ENCODE data around the gene CD163L1.
A peak's percentile ranks its signal among the peaks of the same experiment; 100 is the strongest.
"Not testable (repeated sequence)": the region's sequence is repeated elsewhere in the genome, so short reads cannot be mapped to it uniquely, and the experiment has no call there.

The CD163L1 gene
- total RNA-seq: 0.17 to 0.36 reads per million in 2 experiments

DNA sequence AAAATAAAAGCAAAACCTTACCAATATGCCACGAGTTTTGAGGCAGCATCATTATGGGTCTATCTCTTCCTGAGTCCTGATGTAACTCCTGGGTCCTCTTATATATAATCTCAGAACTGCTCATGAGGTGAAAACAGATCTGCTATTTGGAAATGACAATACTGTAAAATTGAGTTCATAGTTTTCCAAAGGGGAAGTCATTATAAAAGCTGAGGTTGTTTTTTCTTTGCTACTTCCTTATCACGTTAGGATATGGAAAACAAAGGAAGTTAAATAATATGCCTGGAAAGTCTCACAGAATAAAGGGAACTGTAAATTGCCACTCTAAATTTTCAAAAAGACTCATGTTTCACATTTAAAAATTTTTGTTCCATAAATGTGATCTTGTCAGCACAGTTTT, at the start of gene CD163L1:
CD163L1 (minus strand) TSS at position 78 of the 400 bp plus-strand sequence; CDS start at position 52, 26 bp downstream.
- no peak for DNase-seq (ENCODE audit: low read depth)

DNA sequence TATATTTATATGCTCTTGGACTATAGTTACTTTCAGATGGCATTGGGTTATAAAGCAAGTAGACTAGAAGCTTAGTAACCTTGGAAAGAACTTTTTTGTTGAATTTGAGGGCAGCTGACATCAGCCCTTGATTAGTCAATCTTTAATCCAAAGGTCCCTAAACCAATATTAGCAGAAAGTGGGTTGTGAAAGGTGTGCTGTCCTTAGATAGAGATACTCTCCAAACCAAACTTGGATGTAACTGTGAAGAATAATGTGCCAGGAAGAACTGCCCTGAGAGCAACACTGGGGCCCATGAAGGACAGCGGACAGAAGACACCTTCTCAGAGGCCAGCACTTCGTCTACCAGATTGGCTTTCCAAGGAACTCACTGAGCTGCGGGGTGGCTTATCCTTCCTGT, 49.1 kb upstream of the CD163L1 start:
- DNase-seq (ENCODE audit: low read depth): no peak

DNA sequence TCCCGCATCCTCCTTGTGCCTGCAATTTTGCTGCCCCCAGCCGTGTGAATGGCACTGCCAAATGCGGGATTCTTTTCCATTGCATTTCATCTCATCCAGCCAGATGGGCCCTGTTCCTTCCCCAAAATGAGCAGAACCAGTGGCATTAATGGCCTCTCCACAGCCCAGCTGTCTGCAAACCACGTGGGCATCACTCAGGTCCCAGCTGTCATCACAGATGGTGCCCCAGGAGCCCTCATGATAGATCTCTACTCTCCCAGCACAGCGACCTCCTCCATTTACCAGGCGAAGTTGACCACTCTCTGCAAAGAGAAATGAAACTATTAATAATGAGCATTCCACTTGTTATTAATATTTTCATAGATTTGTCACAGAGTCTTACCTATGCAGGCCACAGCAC, 42.6 kb upstream of the CD163L1 start:
- no peak for DNase-seq (ENCODE audit: low read depth)

DNA sequence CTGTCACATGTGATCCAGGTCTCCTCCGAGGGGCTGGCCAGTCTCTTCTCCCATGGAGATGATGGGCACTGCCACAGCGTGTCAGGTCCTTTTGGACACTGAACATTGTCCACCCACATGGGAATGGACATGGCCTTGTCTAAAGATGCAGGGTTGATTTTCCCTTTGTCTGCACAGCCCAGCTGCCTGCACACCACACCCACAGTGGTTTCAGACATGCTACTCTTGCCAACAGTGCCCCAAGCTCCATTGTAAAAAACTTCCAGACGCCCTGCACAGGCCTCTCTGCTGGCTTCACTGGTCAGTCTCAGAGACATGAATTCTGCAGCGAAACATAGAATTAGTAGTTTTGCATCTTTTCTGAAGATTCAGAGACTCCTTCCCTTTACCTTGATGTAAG, 41.1 kb upstream of the CD163L1 start:
- DNase-seq (ENCODE audit: low read depth): no peak

DNA sequence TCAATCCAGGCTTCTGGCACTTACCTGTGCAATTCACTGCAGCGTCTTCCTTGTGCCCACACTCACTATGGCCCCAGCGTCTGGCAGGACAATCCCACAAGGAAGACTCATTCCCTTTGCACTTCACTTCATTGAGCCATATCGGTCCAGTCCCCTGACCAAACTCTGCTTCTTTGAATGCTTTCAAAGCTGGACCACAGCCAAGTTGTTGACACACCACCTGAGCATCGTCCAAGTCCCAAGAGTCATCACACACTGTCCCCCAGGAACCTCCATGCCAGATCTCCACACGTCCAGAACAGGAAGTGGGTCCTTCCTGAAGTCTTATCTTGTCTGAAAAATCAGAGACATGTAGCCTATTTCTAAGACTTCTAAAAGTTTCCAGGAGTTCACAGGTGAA, 39.4 kb upstream of the CD163L1 start:
- no peak for DNase-seq (ENCODE audit: low read depth)

DNA sequence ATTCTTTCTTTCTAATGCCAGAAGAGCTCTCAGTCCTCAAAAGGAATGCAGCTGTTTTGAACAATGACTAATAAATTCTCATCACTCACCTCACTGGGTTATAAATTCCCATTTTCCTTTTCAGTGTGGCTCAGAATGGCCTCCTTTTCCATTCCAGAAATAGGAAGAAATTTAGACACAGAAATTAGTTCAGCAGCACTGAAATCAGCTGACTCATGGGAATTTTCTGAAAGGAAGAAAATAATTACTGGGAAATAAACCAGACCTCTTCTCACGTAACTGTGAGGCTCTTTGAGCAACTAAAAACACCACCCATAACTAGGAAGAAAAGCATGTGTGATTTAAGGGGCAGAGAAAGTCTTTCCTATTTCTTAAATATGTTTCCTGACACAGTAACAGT, 35.8 kb upstream of the CD163L1 start:
- DNase-seq (ENCODE audit: low read depth): no peak

DNA sequence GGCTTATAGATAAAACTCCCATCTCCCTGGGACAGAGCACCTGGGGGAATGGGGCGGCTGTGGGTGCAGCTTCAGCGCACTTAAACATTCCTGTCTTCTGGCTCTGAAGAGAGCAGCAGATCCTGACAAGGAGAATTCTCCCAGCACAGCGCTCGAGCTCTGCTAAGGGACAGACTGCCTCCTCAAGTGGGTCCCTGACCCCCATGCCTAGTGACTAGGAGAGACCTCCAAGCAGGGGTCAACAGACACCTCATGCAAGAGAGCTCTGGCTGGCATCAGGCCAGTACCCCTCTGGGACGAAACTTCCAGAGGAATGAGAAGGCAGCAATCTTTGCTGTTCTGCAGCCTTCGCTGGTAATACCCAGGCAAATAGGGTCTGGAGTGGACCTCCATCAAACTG, 28.1 kb upstream of the CD163L1 start:
- no peak for DNase-seq (ENCODE audit: low read depth)

DNA sequence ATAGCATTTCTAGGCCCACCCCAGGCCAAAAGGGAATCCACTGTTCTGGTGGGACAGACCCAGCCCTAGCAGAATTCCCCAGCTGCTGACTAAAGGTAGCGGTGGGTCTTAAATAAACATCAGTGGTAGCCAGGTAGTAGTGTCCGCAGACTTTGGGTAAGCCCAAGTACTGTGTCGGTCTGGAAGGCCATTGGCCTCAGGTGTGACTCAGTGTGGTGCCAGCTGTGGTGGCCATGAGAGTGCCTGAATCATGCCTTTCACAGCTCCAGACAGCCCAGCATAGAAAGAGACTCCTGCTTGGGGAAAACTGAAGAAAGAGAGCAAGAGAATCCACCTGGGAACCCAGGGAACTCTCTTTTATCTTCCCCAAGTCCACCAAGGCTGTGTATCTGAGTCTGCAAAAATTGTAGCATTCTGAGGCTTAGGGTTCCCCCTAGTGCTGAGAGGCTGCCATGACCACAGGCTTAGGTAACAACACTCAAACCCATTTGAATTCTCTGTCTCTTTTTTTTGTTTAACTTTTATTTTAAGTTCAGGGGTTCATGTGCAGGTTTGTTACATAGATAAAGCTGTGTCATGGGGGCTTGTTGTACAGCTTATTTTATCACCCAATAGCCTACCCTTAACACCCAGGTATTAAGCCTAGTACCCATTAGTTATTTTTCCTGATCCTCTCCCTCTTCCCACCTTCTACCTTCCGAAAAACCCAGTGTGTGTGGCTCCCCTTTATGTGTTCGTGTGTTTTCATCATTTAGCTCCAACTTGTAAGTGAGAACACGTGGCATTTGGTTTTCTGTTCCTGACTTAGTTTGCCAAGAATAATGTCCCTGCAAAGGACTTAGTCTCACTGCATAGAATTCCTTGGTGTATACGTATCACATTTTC, 16.7 kb upstream of the CD163L1 start:
- peak; percentile 14 for DNase-seq (ENCODE audit: low read depth)

DNA sequence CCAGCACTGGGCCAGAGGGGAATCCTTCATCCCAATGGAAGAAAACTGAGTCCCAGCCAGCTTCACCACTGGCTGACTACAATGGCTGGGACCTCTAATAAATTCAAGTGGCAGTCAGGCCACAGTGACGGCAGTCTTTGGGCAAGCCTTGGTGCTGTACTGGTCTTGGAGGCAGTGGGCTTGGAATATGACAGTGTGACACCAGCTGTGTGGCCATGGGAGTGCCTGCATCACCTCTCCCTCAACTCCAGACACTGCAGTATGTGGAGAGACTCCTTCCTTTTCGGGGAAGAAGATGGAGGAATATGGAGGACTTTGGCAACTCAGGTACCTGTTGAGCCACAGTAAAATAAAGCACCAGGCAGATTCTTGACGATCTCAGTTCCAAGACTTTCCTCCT, 16.0 kb upstream of the CD163L1 start:
- DNase-seq (ENCODE audit: low read depth): no peak

DNA sequence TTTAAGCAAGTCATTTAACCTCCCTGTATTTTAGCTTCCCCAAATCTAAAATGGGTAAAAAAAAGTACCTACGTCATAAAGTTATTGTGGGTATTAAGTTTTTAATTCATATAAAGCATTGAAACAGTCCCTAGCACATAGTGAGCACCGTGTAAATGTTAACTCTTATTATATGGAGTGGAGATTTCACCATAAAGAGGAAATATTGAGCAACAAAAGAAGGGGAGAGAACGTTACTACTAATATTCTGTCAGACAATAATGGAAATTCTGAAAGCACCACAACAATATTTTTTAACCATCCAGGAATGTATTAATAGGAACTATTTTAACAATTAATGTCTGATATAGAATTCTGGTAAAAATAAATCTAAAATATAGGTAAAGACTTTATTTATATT, 7.8 kb upstream of the CD163L1 start:
- DNase-seq (ENCODE audit: low read depth): no peak

DNA sequence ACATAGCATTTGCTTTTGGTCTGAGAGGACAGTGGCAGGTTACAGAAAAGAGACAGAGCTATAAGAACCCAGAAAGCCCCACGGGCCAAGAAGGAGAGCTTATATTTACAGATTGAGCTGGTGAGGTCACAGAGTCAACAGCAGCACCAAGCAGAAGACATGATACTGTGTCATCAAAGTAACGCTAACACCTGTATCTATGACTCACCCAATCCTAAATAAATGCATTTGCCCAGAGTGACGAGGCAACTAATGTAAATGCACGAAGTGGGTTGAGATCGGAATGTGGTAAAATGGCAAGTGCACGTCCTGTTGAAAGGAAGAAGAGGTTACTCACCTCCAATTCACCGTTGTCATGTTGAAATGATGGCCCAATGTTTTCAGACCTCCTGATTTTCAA, 6.7 kb upstream of the CD163L1 start:
- DNase-seq (ENCODE audit: low read depth): no peak

DNA sequence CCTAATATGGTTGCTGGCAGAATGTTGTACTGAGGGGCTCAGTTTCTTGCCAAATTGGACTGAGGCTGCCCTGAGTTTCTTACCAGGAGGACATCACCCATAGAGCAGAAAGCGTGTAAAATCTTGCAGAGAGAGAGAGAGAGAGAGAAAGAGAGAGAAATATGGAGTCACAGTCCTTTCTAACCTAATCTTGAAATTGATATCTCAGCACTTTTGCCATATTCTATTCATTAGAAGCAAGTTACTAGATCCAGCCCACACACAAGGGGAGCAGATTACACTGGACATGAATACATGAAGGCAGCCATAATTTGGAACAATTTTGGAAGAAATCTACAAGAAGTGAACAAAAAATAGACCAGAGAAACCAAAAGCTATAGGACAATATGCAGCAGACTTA, 4.1 kb upstream of the CD163L1 start:
- no peak for DNase-seq (ENCODE audit: low read depth)

DNA sequence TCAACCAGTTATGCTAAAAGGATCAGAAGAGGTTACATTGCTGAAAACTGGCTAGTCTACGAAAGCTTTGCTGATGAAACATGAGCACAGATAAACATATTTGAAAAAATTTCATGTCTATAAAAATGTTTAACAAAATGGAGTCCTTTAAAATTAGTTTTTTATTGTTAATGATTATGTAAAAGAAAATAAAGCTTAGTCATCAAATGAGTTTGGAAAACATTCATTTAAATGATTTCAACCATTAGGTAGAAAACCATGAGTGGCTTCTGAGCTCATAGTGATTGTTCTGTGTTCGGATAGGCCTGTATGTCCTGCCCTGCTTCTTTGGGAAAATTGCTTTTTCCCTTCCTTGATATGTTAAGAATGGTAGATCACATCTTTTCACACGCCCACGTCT, 584 bp upstream of the CD163L1 start:
- DNase-seq (ENCODE audit: low read depth): no peak

DNA sequence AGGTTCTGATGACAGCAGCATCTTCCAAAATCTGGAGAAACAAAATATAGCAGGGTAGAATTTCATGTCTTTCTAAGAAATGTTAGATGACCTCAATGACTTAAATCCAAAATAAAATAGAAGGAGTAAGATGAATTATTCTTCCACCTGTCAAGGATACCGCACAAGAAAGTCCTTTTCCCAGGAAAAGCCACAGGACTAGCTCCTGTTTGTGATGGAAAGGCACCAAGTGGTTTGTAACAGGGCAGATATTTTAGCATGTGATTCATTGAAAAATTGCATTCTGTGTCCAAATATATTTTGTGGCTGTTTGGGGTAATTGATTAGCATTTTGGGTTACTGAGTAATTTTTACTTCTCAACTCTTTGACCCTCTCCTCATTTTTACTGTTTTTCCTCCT, 2.7 kb downstream of the CD163L1 start:
- DNase-seq (ENCODE audit: low read depth): no peak

DNA sequence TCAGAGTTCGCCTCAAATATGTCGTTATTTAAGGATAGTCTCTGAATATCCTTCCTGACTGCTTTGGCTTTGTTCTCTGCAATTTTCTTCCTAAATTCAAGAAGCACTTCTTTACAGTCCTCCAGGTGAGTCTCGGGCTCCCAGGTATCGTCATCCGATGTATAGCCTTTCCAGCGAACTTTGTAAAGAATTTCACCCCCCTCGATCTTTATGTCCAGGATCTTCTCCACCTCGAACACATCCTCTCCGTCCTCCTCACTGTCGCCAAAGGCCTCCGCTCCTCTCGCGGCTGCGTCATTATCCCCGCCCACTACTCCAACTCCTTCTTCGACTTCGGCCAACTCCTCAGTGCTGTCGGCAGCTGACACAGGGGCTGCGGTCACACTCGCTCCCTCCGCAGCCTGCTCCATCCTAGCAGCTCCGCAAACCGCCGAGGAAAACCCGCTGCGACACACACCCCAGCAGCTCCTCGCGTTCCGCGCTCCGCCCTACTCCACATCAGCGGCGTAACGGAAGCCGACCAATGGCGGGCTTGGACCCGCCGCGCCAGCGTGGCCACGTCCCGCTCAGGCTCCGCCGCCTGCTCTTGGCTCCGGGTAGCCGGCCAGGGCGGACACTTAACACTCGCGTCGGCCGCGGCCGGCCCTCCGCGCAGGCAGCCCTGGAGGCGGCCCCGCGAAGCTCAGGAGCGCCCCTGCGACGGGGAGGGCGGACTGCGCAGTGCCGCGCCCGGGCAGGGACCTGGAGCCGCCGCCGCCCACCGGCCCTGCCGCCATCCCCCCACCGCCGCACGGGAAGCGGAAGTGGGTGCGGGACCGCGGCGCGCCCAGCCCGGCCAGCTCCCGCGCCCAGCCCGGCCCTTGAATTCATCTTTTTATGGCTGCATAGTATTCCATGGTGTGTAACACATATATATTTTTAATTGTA, 4.1 kb downstream of the CD163L1 start:
- no peak for DNase-seq (ENCODE audit: low read depth)

DNA sequence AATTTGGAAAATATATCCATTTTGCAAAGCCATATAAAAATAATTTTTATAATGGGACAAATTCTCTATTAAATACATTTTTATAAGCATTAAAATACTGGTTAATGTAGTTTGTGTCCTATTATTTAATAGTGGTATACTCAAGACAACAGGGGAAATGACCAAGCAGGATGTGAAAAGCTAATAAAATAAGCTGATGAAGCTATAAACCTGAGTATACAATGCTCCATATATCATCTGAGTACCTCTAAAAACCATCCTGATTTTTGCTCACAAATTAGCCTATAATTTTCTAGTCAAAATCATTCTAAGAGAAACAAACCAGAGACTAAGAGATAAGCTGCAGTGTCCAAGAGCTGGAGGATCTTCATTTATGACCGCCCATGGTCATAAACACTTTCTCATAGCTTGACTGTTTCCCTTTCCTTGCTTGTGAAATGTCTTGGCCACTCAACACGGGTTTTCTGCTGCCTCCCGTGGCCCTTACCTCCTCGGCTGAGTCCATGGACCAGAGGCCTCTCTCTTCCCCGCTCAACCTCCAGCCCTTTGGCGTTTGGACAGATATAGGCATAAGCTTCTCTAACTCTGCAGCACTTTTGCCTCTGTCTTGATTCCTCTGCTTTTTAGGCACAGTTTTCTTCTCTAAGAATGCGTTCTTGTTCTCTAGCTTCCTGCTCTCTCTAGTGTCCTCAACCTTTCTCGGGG, 5.5 kb downstream of the CD163L1 start:
- not testable (repeated sequence) for DNase-seq (ENCODE audit: low read depth)

DNA sequence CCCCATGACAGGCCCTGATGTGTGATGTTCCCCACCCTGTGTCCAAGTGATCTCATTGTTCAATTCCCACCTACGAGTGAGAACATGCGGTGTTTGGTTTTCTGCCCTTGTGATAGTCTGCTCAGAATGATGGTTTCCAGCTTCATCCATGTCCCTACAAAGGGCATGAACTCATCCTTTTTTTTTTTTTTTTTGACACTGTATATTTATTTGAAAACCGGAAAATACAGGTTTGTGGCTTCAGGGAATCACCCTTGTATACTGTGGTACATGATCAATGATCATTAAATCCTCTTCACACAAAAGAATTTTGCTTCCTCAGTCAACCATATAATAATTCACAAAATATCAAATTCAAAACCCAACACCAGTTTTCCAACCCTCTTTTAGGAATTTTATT, 6.5 kb downstream of the CD163L1 start:
- not testable (repeated sequence) for DNase-seq (ENCODE audit: low read depth)

DNA sequence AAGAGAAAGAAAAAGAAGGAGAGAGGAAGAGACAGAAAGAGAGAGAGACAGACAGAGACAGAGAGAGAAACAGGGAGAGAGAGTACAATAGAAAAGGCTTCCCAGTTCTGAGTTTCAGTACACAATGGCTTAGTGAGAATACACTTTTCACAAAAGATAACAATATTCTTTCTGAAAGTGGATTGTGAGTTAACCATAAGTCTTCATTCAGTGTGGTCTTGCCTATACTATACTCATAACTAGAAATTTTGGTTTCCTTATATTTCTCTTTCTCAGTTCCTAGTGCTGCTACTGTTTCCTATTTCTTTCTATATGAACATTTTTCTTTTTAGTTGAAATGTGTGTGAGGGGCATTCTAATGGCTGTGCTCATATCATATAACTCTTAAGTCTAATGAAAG, 9.3 kb downstream of the CD163L1 start:
- DNase-seq (ENCODE audit: low read depth): no peak

DNA sequence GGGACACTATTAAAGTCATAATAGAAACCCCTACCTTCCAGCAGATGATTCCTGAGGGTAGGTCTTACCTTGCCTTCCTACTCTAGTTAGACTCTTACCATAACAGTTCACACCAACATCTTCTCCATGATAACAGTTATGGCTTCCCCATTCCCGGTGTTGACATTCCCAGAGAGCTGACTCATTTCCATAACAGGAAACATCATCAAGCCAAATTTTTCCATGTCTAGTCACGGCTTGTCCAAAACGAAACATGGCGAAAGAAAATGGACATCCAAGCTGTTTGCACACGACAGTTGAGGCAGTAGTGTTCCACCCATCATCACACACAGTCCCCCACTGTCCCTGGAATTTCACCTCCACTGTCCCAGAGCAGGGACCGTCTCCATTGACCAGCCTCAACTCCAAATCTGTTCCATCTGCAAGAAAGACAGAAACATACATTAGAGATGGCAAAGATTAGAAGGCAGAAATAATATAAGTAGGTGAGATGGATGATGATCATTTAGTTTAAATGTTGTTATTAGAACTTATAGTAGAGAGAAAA, 10.6 kb downstream of the CD163L1 start:
- DNase-seq (ENCODE audit: low read depth): no peak

DNA sequence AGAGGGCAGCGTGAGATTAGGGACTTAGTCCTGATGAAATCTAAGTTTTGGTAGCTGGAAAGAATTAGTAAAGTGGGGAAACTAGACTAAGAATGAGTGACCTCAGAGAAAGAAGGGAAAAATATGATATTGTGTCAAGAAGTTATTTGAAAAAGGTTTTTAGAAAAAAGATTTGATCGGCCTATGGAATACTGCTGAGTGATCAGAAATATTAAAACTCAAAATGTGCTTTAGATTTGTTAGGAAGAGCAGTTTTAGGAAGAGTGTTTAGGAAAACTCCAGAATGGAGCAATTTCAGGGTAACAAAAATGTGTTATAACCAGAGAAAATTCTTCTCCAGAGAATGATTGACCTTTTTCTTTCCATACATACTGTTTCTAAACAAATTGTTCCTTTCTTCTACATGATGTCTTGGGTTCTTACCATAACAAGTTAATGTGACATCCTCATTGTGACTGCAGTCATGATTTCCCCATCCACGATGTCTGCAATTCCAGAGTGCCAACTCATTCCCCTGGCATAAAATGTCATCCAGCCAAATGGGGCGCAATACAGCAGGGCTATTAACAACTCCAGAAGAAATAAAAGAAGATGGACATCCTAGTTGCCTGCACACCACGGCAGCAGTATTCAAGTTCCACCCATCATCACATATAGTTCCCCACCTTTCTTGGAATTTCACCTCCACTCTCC, 11.8 kb downstream of the CD163L1 start:
- DNase-seq (ENCODE audit: low read depth): no peak

DNA sequence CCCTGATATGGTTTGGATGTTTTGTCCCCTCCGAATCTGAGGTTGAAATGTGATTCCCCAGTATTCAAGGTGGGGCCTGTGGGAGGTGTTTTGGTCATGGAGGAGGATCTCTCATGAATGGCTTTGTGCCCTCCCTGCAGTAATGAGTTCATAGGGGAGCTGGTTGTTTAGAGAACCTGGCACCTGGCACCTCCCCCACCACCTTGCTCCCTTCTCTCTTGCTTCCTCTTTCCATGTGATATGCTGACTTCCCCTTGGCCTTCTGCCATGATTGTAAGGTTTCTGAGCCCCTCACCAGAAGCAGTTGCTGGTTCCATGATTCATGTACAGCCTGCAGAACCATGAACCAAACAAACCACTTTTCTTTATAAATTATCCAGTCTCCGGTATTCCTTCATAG, 32.6 kb downstream of the CD163L1 start:
- DNase-seq (ENCODE audit: low read depth): no peak
